Occipital lobe (tissue), 2 donors: ENCODE data around the gene CELA2A. TPM values are rescaled to one million over a fixed set of nuclear protein-coding genes. Genes with fewer than 3 reads are reported as not detected.
"Not testable (repeated sequence)": the region's sequence is repeated elsewhere in the genome, so short reads cannot be mapped to it uniquely, and the experiment has no call there.

Experiments used
- DNase-seq: peaks from one replicate; lab custom pipeline; 2025; lab: John Stamatoyannopoulos, UW
- total RNA-seq: library from RNA; depleted of rRNA; stranded (reverse); fragments of >200 nt; gene quantifications from one replicate; pipeline ENCODE4 v1.2.3, GENCODE V29; 2014

CELA2A gene
- total RNA-seq, 1 donor from 2014 or later, result not detected

DNA sequence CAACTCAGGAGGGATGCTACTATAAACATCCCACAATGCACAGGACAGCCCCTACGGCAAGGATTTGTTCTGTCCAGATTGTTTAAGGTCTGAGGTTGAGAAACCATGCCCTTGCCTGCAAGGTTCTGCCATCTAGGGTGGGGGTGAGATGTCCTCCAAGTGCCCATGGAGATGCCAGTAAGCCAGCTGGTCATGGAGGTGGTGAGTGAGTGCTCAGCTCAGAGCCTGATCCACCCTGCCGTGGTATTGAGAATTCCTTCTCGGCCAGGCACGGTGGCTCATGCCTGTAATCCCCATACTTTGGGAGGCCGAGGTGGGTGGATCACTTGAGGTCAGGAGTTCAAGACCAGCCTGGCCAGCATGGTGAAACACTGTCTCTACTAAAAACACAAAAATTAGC, 31.6 kb upstream of the CELA2A start:
- no peak for DNase-seq

DNA sequence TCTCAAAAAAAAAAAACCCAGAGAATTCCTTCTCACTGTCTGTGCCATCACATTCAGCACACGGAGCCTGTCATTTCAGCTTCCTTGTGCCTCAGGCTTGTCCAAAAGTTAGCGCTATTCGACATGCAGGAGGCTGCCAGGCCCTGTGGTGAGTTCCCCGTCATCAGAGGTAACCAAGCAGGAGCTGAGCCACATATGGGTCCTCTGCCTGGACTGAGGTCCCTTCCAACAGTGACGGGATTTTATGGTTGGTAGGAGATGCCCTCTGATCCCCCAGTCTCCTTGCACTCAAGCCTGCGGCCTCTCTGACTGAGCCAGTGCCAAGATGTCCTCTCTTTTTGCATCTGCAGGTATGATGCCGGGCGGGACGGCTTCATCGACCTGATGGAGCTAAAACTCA, 31.0 kb upstream of the CELA2A start:
- DNase-seq, result no peak

GRCh38 chr1:15425958-15426357, 30.6 kb upstream of the CELA2A start:
- DNase-seq, result no peak

GRCh38 chr1:15426492-15427279, 29.8 kb upstream of the CELA2A start:
- DNase-seq, result peak; percentile 46

DNA sequence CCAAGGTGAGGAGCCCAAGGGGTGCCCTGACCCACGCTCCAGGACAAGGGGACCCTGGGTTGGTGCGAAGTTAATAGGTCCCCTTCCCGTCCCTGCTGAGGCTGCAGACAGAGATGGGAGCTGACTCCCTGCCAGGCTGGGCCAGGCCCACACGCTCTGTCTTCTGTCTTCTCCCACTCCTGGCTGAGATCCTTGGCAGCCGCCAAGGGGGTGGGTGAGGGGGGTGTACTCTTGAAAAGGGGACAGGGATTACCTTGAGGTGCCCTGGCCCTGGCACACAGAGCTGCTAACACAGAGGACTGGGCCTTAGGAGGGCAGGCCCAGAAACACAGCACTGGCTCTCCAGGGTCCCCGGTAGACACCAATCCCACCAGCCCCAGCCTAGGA, 29.3 kb upstream of the CELA2A start:
- DNase-seq, result no peak

GRCh38 chr1:15428252-15428651, 28.3 kb upstream of the CELA2A start:
- not testable (repeated sequence) for DNase-seq

DNA sequence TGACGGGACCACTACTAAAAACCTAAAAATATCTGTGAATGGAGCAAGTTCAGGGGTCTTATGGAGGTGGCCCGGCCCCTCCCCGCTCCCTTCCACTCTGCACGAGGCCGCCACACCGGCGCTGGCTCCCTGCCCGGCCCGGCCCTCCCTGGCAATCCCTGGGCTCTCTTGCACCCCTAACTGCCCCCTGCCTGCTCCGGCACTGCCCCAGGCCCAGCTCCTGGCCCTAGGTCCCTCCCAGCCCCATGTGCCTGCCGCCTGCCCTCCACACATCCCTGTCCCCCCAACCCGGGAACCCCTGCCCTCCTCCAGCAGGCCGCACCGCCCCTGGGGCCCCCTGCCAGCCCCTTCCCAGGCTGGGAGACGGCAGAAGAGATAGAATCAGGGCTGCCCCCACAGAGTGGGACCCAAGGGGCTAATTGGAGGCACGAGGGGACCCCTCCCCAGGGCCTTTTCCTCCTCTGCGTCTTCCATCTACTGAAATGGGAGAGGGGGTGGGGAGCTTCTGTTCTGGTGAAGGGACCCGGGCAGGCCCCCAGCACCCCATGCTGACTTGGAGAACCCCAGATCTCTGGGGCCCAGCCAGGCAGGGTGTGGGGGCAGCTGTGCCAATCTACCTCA, 27.6 kb upstream of the CELA2A start:
- no peak for DNase-seq

DNA sequence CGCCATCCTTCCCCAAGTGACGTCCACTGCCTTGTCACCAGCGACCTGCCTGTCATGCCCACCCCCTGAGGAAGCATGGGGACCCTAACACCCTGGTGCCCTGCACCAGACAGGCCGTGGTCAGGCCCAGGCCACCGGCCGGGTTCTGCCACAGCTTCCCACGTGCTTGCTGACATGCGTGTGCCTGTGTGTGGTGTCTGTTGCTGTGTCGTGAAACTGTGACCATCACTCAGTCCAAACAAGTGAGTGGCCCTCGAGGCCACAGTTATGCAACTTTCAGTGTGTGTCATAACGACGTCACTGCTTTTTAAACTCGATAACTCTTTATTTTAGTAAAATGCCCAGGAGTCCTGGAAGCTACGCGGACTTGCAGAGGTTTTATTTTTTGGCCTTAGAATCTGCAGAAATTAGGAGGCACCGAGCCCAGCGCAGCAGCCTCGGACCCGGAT, 26.8 kb upstream of the CELA2A start:
- no peak for DNase-seq

DNA sequence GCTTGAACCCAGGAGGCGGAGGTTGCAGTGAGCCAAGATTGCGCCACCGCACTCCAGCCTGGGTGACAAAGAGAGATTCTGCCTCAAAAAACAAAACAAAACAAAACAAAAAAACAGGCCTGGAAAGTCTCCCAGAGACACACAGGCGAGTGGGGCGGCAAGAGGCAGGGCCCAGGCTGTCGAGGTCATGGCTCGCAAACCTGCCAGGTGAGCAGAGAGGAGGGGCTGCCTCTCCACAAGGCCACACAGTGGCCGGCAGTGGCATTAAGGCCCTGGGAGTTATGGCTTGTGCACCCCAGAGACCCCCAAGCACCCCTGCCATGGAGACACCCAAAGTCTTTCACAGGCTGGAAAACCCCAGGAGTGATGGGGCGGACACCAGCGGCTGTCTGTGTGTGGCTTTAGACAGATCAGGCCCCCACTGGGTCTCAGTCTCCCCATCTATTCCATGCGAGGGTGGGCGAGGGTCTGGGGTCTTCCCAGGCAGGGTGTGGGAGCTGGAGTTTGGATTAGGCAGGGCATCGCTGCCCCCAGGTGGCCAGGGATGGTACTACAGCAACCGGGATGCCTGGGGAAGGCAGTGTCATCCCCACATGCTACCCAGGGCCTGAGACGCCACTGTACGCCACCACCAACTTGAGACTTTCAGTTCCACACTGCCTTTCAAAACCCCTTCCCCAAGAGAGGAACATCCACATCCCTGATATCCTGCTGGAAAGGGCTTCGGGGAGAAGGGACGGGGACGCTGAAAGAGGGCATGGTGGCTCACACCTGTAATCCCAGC, 25.6 kb upstream of the CELA2A start:
- no peak for DNase-seq

DNA sequence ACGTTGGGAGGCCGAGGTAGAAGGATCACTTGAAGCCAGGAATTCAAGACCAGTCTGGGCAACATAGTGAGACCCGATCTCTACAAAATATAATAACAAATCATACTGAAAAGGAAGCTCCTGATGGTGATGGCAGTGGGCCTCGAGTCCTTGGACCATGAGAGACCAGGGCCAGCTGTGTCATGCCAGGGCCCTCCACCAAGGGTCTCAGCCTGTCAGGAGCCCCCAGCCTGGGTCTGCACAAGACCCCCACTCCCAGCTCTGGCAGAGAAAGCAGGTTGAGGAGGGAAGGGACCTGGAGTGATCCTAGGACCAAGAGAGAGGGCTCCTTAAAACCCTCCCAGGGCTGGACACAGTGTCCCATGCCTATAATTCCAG, 25.0 kb upstream of the CELA2A start:
- DNase-seq, result no peak

GRCh38 chr1:15432324-15432723, 24.2 kb upstream of the CELA2A start:
- DNase-seq, result no peak

GRCh38 chr1:15433471-15433870, 23.1 kb upstream of the CELA2A start:
- no peak for DNase-seq

DNA sequence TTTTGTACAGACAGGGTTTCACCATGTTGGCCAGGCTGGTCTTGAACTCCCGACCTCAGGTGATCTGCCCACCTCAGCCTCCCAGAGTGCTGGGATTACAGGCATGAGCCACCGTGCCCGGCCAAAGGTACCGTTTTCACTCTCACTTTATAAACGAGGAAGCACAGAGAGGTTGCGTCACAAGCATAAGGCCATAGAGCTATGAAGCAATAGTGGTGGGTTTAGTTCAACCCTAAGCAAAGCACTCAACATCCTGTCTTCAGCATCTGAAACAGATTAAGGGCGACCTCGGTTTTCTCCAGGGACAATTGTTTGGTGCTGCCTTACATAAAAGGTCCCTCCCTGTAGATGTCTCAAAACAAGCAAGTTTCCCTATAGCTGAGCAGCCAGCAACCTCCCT, 21.8 kb upstream of the CELA2A start:
- DNase-seq, result not testable (repeated sequence)

DNA sequence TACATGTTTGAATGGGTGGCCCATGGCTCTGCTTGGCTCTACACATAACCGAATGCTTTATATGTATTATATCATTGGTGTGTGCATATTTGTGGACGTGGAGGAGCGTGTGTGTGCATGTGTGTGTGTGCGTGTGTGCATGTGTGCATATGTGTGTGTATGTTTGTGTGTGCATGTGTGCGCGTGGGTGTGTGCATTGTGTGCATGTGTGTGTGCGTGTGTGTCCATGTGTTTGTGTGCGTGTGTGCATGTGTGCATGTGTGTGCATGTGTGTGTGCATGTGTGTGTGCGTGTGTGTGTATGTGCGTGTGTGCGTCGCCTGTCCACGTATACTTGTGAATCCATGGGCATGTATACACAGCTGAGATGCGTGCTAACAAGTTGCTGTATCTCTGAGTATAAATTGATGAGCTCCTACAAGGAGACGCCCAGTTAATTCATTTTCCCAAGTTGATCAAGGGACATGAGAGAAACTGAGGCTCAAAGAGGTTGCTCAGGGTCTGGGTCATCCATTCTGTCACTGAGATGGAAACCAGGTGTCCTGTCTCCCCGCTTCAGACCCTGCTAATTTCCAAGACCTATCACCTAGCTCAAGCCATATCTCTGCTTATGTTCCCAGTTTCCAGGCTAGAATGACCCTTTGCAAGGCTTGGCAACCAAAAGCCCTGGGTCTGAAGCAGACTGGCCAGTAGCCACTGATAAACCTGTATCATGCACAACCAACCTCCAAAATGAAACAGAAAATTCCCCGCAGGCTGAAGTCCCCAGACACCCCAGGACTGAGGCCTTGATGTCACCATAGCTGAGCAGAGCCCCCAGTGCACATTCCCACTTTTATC, 21.1 kb upstream of the CELA2A start:
- DNase-seq, result no peak

- no peak for DNase-seq
Observed at GRCh38 chr1:15436881-15437442, 19.6 kb upstream of the CELA2A start.

DNA sequence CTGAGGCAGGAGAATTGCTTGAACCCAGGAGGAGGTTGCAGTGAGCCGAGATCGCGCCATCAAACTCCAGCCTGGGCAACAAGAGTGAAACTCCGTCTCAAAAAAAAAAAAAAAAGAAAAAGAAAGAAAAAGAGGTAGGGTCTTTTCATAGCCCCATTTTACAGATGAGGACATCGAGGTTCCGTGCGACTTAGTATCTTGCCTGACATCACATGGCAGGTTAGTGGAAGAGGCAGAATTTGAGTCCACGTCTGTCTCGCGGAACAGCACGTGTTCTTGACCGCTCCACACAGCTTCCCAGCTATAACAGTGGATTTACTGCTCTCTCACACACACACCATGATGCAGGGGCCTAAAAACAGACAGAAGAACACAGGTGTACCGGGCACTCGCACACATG, 17.2 kb upstream of the CELA2A start:
- DNase-seq, result no peak

DNA sequence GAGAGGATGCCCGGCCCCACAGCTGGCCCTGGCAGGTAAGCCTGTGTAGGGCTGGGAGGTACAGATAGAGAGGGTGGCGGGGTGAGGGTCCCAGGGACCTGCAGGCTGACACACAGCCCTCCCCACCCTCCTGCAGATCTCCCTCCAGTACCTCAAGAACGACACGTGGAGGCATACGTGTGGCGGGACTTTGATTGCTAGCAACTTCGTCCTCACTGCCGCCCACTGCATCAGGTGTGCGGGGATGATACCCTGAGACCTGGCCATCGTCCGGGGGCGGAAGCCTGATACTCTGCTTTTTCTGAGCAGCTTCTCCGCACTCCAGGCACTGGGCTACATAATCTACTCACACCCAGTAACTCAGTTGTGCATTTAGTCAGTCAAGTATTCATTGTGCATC, 16.2 kb upstream of the CELA2A start:
- DNase-seq, result no peak

DNA sequence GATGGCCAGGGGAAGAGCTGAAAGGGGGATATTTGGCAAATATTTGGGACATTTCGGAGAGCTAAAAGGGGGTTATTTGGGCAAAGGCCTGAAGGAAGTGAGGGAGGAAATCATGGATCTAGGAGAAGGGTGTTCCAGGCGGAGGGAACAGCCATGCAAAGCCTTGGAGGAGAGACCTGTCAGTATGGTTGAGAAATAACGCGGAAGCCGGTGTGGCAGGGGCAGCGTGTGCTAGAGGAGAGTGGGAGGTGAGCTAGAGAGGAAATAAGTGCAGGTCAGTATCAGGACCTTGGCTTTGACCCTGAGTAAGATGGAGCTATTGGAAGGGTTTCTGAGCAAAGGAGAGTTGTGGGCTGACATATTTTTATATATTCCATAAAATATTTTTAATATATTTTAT, 15.3 kb upstream of the CELA2A start:
- no peak for DNase-seq

DNA sequence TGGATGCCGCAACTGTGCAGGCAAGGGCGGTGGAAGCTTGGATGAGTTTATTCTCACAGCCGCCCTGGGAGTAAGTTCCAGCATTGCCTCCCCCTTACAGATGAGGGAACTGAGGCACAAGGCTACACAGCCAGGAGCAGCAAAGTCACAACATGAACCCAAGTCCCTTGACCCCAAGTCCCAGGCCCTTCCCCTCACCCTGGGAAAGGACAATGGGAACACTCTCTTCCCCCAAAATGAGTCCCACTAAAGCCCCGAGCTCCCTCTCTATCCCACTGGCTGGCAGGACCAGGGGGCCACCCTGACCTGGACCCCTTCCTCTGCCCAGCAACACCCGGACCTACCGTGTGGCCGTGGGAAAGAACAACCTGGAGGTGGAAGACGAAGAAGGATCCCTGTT, 14.4 kb upstream of the CELA2A start:
- DNase-seq, result no peak

DNA sequence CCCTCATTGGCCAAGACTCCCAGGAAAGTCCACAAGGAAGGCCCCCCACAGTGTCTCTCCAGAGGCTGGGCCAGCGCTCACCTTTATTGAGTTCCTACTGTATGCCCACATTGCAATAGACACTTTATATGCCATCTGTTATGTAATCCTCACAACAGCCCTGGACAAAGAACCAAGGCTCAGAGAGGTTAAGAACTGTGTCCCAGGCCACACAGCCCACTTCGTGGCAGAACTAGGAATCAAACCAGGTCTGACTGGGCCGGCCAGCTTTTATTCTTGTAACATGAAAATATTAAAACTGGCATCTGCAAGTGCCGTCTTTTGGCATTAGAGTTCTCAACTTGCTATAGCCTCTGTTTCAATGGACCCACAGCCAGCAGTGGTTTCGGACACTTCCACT, 13.8 kb upstream of the CELA2A start:
- no peak for DNase-seq

DNA sequence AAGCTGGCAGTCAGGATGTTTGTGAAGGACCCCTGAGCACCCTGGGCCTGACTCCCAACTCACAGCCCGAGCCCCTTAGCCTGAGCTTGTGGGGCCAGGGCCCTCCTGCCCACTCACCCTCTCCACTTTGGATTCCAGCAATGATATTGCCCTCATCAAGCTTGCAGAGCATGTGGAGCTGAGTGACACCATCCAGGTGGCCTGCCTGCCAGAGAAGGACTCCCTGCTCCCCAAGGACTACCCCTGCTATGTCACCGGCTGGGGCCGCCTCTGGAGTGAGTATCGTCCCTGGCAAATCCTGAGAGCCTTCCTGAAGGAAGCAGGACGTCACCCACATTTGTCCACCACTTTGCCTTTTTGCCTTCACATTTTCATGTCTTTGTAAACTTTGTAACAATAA, 13.3 kb upstream of the CELA2A start:
- DNase-seq, result no peak
